PC-3 (cell line): ENCODE measurements around the gene NPTXR. TPM values are rescaled to one million over a fixed set of nuclear protein-coding genes. Genes with fewer than 3 reads are reported as not detected.

Experiments
- ATAC-seq: fragments of 200-7000 bp; cut with Tn5 transposase; 2 replicates; pipeline ENCODE4 v1.9.1; 2020; ENCODE audit warnings: mild to moderate bottlenecking, moderate library complexity
- BruUV-seq: library from RNA; stranded (reverse); fragments of 400-500 nt; replicated peaks from 2 replicates; lab custom pipeline; 2021; lab: Mats Ljungman, UMichigan
- CTCF ChIA-PET: fragments of 300-600 bp; sonication (Branson Sonifier 250); formaldehyde crosslinking; loops from one replicate; lab custom pipeline; 2022; ENCODE audit warnings: antibody characterized with exemption; lab: Charles Lee
- POLR2A ChIA-PET: fragments of 300-600 bp; sonication (Branson Sonifier 250); formaldehyde crosslinking; loops from one replicate; lab custom pipeline; 2022; ENCODE audit warnings: antibody characterized with exemption; ENCODE audit not compliant: unreplicated experiment; lab: Charles Lee
- DNase-seq: peaks from one replicate; pipeline ENCODE4 v3.0.0-alpha.2; 2015
- H2AFZ ChIP-seq: fragments of 300-600 bp; sonication (generic); 2 replicates; pipeline ENCODE4 v1.6.0; 2016; ENCODE audit warnings: antibody characterized with exemption, low read length
- H3F3A ChIP-seq: fragments of 300-600 bp; sonication (generic); one replicate; pipeline ENCODE4 v1.6.0; 2017; ENCODE audit warnings: antibody characterized with exemption, low read length, control low read depth, mild to moderate bottlenecking; ENCODE audit not compliant: unreplicated experiment
- H3K27ac ChIP-seq: fragments of 300-600 bp; sonication (generic); 2 replicates; pipeline ENCODE4 v1.5.1; 2016; ENCODE audit warnings: mild to moderate bottlenecking, low read length
- H3K27me3 ChIP-seq: fragments of 300-600 bp; sonication (generic); 2 replicates; pipeline ENCODE4 v1.6.1; 2016; ENCODE audit warnings: low read length, mixed read lengths
- H3K36me3 ChIP-seq: fragments of 300-600 bp; sonication (generic); 2 replicates; pipeline ENCODE4 v1.6.1; 2016; ENCODE audit warnings: low read depth, mixed run types, low read length, mixed read lengths
- H3K4me1 ChIP-seq: fragments of 300-600 bp; sonication (generic); 2 replicates; pipeline ENCODE4 v1.5.1; 2016; ENCODE audit warnings: low read length; ENCODE audit not compliant: insufficient read depth
- H3K4me2 ChIP-seq: fragments of 300-600 bp; sonication (generic); 2 replicates; pipeline ENCODE4 v1.6.0; 2016; ENCODE audit warnings: low read length
- H3K4me3 ChIP-seq: fragments of 300-600 bp; sonication (generic); 2 replicates; pipeline ENCODE4 v1.5.1; 2016; ENCODE audit warnings: mild to moderate bottlenecking, low read length, mixed read lengths
- H3K79me2 ChIP-seq: fragments of 300-600 bp; sonication (generic); 2 replicates; pipeline ENCODE4 v1.6.1; 2017; ENCODE audit warnings: low read length, mixed read lengths
- H3K9ac ChIP-seq: fragments of 300-600 bp; sonication (generic); 2 replicates; pipeline ENCODE4 v1.6.0; 2016; ENCODE audit warnings: mild to moderate bottlenecking, low read length
- H3K9me2 ChIP-seq: fragments of 300-600 bp; sonication (generic); replicated peaks from 2 replicates; pipeline ENCODE4 v1.6.1; 2016; ENCODE audit warnings: mixed run types, low read length, mixed read lengths
- H3K9me3 ChIP-seq: fragments of 300-600 bp; sonication (generic); 2 replicates; pipeline ENCODE4 v1.6.1; 2016; ENCODE audit warnings: low read length, mixed read lengths
- H4K20me1 ChIP-seq: fragments of 300-600 bp; sonication (generic); 2 replicates; pipeline ENCODE4 v1.6.1; 2016; ENCODE audit warnings: low read length, mixed read lengths
- EZH2 ChIP-seq: fragments of 300-600 bp; sonication (generic); IDR thresholded peaks from one replicate; pipeline ENCODE4 v1.6.1; 2017; ENCODE audit warnings: antibody characterized with exemption, mild to moderate bottlenecking, low read length; ENCODE audit not compliant: unreplicated experiment
- EZH2phosphoT487 ChIP-seq: fragments of 300-600 bp; sonication (generic); IDR thresholded peaks from 2 replicates; pipeline ENCODE4 v1.6.1; 2018; ENCODE audit warnings: mild to moderate bottlenecking, antibody characterized with exemption, low read length, borderline replicate concordance
- intact Hi-C: fragments of 100-400 bp; cut with micrococcal nuclease; formaldehyde crosslinking; loops from 2 replicates; pipeline ENCODE4 v1.9.0; 2023
- total RNA-seq: library from RNA; depleted of rRNA; stranded (reverse); fragments of >200 nt; gene quantifications from 2 replicates; pipeline ENCODE4 v1.2.3, GENCODE V29; 2014
- TF ChIP-seq, protein P1 (sequence below): fragments of 300-600 bp; sonication (generic); conservative IDR thresholded peaks from 2 replicates; pipeline ENCODE4 v1.5.1; 2017; ENCODE audit warnings: antibody characterized with exemption, low read depth, mild to moderate bottlenecking, low read length

Gene NPTXR
- total RNA-seq, 1 experiment from 2014 or later = 2.8 TPM

DNA sequence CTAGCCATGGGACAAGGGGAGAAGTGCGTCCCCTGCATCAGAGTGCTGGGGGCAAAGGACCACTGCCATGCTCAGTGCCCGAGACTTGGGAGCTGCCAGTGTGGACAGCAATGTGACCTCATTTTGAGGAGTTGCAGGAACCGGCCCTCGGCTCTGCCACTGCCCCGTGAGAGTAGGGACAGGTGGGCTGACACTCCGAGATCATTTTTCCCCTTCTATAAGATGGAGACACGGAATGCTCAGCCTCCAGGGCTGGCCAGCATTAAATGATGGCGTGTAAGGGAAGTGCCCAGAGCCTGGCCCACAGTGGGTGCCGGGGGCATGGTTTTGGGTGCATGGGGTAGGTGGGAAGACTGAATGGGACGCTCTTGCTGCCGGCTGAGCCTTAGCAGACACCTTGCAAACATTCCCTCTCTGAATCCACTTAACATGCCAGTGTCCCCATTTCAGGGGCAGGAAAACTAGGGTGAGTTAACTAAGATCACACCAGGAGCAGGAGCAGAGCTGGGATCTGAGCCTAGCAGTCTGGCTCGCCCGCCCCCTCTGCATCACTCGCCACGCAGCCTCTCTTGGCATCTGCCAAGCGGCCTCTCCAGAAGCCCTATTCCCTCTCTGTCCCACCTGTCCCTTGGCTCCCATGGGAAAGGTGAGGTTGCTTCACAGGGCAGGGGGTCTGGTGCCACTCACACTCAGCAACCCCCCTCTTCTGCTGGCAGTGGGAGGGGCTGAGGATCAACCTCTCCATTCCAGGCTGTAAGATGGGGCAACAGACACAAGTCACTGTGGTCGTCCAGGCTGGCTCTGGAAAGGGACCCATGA, 13.6 kb downstream of the NPTXR start:
- Histone ChIP-seq H3K9ac (no peak overlapping the region), H3K4me3 (no peak overlapping the region), H3K27me3 (no peaks in the 10 kb centered on the region), H3K36me3 (no peaks in the 10 kb centered on the region), H3K9me3 (no peaks in the 10 kb centered on the region), H3K4me2 (no peak overlapping the region), H3K27ac (no peak overlapping the region), H3K9me2 (no peaks in the 10 kb centered on the region), H3K79me2 (no peaks in the 10 kb centered on the region), H3F3A (no peaks in the 10 kb centered on the region), H4K20me1 (no peaks in the 10 kb centered on the region), H2AFZ (no peak overlapping the region), H3K4me1 (0 out of 2 replicates have a peak, but pooled peaks cover under 1% of the 10 kb centered on the region)
- CTCF ChIA-PET = no interaction called here
- intact Hi-C loops = no loop called here
- no peak for ATAC-seq
- POLR2A ChIA-PET = no interaction called here
- DNase-seq = no peak
- TF ChIP-seq EZH2phosphoT487 (no peak), EZH2 (no peak)
- TF ChIP-seq, protein P1, sequence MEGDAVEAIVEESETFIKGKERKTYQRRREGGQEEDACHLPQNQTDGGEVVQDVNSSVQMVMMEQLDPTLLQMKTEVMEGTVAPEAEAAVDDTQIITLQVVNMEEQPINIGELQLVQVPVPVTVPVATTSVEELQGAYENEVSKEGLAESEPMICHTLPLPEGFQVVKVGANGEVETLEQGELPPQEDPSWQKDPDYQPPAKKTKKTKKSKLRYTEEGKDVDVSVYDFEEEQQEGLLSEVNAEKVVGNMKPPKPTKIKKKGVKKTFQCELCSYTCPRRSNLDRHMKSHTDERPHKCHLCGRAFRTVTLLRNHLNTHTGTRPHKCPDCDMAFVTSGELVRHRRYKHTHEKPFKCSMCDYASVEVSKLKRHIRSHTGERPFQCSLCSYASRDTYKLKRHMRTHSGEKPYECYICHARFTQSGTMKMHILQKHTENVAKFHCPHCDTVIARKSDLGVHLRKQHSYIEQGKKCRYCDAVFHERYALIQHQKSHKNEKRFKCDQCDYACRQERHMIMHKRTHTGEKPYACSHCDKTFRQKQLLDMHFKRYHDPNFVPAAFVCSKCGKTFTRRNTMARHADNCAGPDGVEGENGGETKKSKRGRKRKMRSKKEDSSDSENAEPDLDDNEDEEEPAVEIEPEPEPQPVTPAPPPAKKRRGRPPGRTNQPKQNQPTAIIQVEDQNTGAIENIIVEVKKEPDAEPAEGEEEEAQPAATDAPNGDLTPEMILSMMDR = no peak
- no TSS peak for BruUV-seq

DNA sequence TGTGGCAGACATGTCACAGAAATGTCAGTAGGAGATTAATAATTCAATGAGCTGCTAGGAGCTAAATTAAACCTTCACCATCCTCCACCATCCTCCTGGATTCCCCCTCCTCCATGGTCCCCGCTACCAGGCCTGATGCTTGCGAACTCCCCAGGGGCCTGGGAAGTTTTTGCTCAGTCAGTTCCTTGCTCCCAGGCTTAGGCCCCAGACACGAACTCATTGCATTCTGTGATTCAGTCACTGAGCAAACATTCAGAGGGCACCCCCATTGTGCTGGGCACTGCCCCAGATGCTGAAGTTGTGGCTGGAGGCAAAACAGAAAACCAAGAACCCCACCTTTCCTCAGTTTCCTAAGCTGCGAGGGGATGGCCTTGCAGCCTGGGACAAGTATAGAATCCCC, 14.3 kb downstream of the NPTXR start:
- ATAC-seq = no peak
- intact Hi-C loops = no loop called here
- Histone ChIP-seq H3K27me3 (no peaks in the 10 kb centered on the region), H3K9ac (no peak overlapping the region), H3K9me2 (no peaks in the 10 kb centered on the region), H3K36me3 (no peaks in the 10 kb centered on the region), H4K20me1 (no peaks in the 10 kb centered on the region), H3K4me2 (no peak overlapping the region), H3K4me3 (no peak overlapping the region), H3K9me3 (no peaks in the 10 kb centered on the region), H3K4me1 (no peaks in the 10 kb centered on the region), H3K27ac (no peak overlapping the region), H3K79me2 (no peaks in the 10 kb centered on the region), H3F3A (no peaks in the 10 kb centered on the region), H2AFZ (no peak overlapping the region)
- ChIA-PET CTCF (no interaction called here), POLR2A (no interaction called here)
- TF ChIP-seq, protein P1 = no peak
- TF ChIP-seq EZH2phosphoT487 = no peak
- no peak for TF ChIP-seq EZH2
- DNase-seq = no peak
- no TSS peak for BruUV-seq

DNA sequence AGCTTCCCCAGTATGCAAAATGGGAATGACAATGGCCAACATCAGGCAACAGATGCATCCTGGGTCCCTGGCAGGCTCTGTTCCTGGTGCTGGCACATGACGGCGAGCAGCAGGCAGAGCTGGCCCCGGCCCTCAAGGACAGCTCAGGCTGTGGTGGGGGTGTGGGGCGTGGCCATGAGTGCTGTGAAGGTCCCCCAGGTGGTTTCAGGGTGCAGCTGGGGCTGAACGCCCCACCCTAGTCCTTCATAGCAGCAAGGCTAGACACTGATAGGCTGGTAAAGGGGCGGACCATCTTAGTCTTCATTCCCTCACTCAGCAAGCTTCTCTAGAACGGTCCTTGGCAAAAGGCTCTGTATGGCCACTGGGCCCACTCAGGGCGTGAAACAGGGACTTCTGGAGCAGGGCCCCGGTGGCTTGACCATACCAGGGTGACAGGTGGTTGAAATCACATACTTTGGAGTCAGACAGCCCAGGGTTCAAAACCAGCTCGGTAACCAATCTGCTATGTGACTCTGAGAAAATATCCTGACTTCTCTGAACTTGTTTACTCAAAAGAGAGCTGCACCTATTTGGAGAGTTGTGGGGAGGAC, 15.1 kb downstream of the NPTXR start:
- no peaks in the 10 kb centered on the region for H3F3A ChIP-seq
- no peaks in the 10 kb centered on the region for H3K79me2 ChIP-seq
- no peak overlapping the region for H2AFZ ChIP-seq
- DNase-seq (no peak), ATAC-seq (no peak)
- no peaks in the 10 kb centered on the region for H3K4me1 ChIP-seq
- no peaks in the 10 kb centered on the region for H3K9me2 ChIP-seq
- H3K9me3 ChIP-seq = no peaks in the 10 kb centered on the region
- H3K9ac ChIP-seq = no peak overlapping the region
- no peak overlapping the region for H3K4me2 ChIP-seq
- BruUV-seq = no TSS peak
- no peak overlapping the region for H3K4me3 ChIP-seq
- intact Hi-C loops = no loop called here
- ChIA-PET POLR2A (no interaction called here), CTCF (no interaction called here)
- no peaks in the 10 kb centered on the region for H3K27me3 ChIP-seq
- H4K20me1 ChIP-seq = no peaks in the 10 kb centered on the region
- TF ChIP-seq, protein P1 = no peak
- no peak for TF ChIP-seq EZH2phosphoT487
- no peak for TF ChIP-seq EZH2
- H3K27ac ChIP-seq = no peak overlapping the region
- no peaks in the 10 kb centered on the region for H3K36me3 ChIP-seq
